ENCODE results near the gene OR6X1. TPM values are rescaled to one million over a fixed set of nuclear protein-coding genes. Genes with fewer than 3 reads are reported as not detected.

Gene OR6X1
- total RNA-seq: not detected

- Histone ChIP-seq H3K4me3 (no peak within 1 kb of the TSS), H3K27me3 (no peaks in the 10 kb centered on the region), H3K4me1 (no peaks in the 10 kb centered on the region), H3K36me3 (no peaks in the 10 kb centered on the region), H3K9me3 (no peaks in the 10 kb centered on the region), H3K27ac (no peak within 1 kb of the TSS)
- no peak for DNase-seq (ENCODE audit: low spot score)
- TF ChIP-seq CTCF (IDR thresholded peaks at IDR 0.05): no peak
These were observed at the start of gene OR6X1 for GRCh38 chr11:123754101-123754568. Gene OR6X1, minus strand, starts transcription at chr11:123754518. Its CDS starts 0 bp downstream, at chr11:123754518.

DNA sequence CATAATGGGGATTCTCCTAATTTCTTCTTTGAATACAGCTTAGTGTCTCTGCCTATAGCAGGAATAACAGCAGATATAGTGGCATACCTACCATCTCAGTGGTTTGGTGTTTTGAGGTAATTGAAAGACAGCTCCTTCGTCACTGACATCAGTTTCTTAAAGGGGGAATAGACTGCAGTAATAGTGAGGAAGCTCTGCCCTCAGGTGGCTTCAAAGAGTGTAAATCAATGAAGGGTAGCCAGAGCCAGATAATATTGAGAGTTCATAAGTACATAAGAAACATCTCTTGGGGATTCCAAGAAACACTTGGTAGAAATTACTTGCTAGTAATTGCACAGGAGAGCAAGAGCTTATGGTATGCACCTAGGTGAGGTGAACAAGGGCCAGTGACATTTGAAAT, 47.4 kb upstream of the OR6X1 start:
- no peaks in the 10 kb centered on the region for H3K36me3 ChIP-seq
- no peaks in the 10 kb centered on the region for H3K4me1 ChIP-seq
- TF ChIP-seq CTCF (IDR thresholded peaks at IDR 0.05): no peak
- DNase-seq (ENCODE audit: low spot score): no peak
- H3K4me3 ChIP-seq: no peak overlapping the region
- H3K9me3 ChIP-seq: no peaks in the 10 kb centered on the region
- no peak overlapping the region for H3K27ac ChIP-seq
- no peaks in the 10 kb centered on the region for H3K27me3 ChIP-seq

- DNase-seq (ENCODE audit: low spot score): no peak
- no peak overlapping the region for H3K27ac ChIP-seq
- no peak overlapping the region for H3K4me3 ChIP-seq
- H3K4me1 ChIP-seq: no peaks in the 10 kb centered on the region
- no peaks in the 10 kb centered on the region for H3K9me3 ChIP-seq
- no peak for TF ChIP-seq CTCF (IDR thresholded peaks at IDR 0.05)
- H3K36me3 ChIP-seq: no peaks in the 10 kb centered on the region
- no peaks in the 10 kb centered on the region for H3K27me3 ChIP-seq
These were observed 45.7 kb upstream of the OR6X1 start for GRCh38 chr11:123800036-123800435.

GRCh38 chr11:123799438-123799837, 45.1 kb upstream of the OR6X1 start:
- Histone ChIP-seq H3K27me3 (no peaks in the 10 kb centered on the region), H3K9me3 (no peaks in the 10 kb centered on the region), H3K4me1 (no peaks in the 10 kb centered on the region), H3K27ac (no peak overlapping the region), H3K4me3 (no peak overlapping the region), H3K36me3 (no peaks in the 10 kb centered on the region)
- DNase-seq (ENCODE audit: low spot score): no peak
- no peak for TF ChIP-seq CTCF (IDR thresholded peaks at IDR 0.05)

GRCh38 chr11:123798513-123799252, 44.4 kb upstream of the OR6X1 start:
- Histone ChIP-seq H3K27ac (no peak overlapping the region), H3K4me1 (no peaks in the 10 kb centered on the region), H3K9me3 (no peaks in the 10 kb centered on the region), H3K4me3 (no peak overlapping the region), H3K36me3 (no peaks in the 10 kb centered on the region), H3K27me3 (no peaks in the 10 kb centered on the region)
- no peak for DNase-seq (ENCODE audit: low spot score)
- no peak for TF ChIP-seq CTCF (IDR thresholded peaks at IDR 0.05)

- H3K4me3 ChIP-seq: no peak overlapping the region
- no peaks in the 10 kb centered on the region for H3K36me3 ChIP-seq
- H3K27ac ChIP-seq: no peak overlapping the region
- H3K27me3 ChIP-seq: no peaks in the 10 kb centered on the region
- no peak for DNase-seq (ENCODE audit: low spot score)
- no peak for TF ChIP-seq CTCF (IDR thresholded peaks at IDR 0.05)
- no peaks in the 10 kb centered on the region for H3K4me1 ChIP-seq
- no peaks in the 10 kb centered on the region for H3K9me3 ChIP-seq
These were observed 43.8 kb upstream of the OR6X1 start for GRCh38 chr11:123798079-123798478.
